Measurements from ENCODE around the gene CALN1. TPM values are rescaled to one million over a fixed set of nuclear protein-coding genes. Genes with fewer than 3 reads are reported as not detected.

The CALN1 gene
- total and polyA plus RNA-seq, 9 of the 15 experiments (the other 6 are each of a cell fraction or from before 2014, with no cell fraction given), result 1.4 to 7.5 (median 3.3) TPM

DNA sequence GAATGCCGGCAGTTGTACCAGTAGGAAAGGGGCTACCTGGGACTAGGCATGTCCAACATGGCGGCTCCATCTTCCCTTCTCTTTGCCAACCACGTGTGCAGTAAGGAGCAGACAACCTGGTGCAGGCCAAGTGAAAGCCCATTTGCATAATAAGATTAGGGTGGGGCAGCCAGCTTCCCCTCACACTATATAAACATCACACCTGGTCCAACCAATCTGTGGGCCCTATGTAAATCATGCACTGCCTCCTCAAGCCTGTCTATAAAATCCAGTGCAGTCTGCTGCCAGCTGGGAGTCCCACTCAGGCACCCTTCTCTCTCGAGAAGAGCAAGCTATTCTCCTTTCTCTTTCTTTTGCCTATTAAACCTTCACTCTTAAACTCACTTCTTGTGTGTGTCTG lies 429.3 kb downstream of the CALN1 start:
- CTCF ChIA-PET (ENCODE audit: low intra/inter-chr PET ratio), result no interaction called here
- H3K27me3 ChIP-seq (ENCODE audit: control insufficient read depth in 2 of 2, insufficient read depth in 2 of 2, low read length in 2 of 2), result peaks cover 3 to 12% of the 10 kb centered on the region in 2 experiments; a peak in 3 of 5 replicates
- ATAC-seq (no peak; the same call in 2 of the 3 replicates), DNase-seq (ENCODE audit: extremely low read depth in 1 of 4, low spot score in 3 of 4) (no peak), FAIRE-seq (no peak)
- H3K4me1 ChIP-seq (replicated peaks in 1 of 2; ENCODE audit: control insufficient read depth in 2 of 2, insufficient read depth in 2 of 2, low read length in 2 of 2), result no peaks in the 10 kb centered on the region
- H2AFZ ChIP-seq (ENCODE audit: low read depth, low read length), result no peak overlapping the region
- no TSS peak for BruUV-seq (replicated peaks)
- H3K79me2 ChIP-seq (ENCODE audit: control insufficient read depth, insufficient read depth, low read length), result no peaks in the 10 kb centered on the region
- no peak overlapping the region for H3K4me3 ChIP-seq
- POLR2A ChIA-PET, result no interaction called here
- no peaks in the 10 kb centered on the region; the same call in 1 of the 2 replicates for H4K20me1 ChIP-seq (replicated peaks; ENCODE audit: control insufficient read depth, insufficient read depth, low read length)
- H3K36me3 ChIP-seq (ENCODE audit: control insufficient read depth, insufficient read depth, low read length), result no peaks in the 10 kb centered on the region
- H3K9me1 ChIP-seq (ENCODE audit: control insufficient read depth, insufficient read depth, low read length), result no peaks in the 10 kb centered on the region
- TF ChIP-seq PPARD (CRISPR knock-in tag; IDR thresholded peaks at IDR 0.05) (no peak), MYBL2 (IDR thresholded peaks at IDR 0.05; ENCODE audit: low read depth) (no peak), MYBL2 (CRISPR knock-in tag; IDR thresholded peaks at IDR 0.05; ENCODE audit: borderline replicate concordance) (no peak), PTTG1 (tag; IDR thresholded peaks at IDR 0.05; ENCODE audit: low read depth) (no peak), TEAD1 (CRISPR knock-in tag; IDR thresholded peaks at IDR 0.05) (no peak), PTRF (tag; IDR thresholded peaks at IDR 0.05) (no peak), CHD4 (IDR thresholded peaks at IDR 0.05; ENCODE audit: insufficient read depth, insufficient replicate concordance, low read depth, low read length, poor library complexity, severe bottlenecking) (no peak), SNRNP70 (optimal IDR thresholded peaks at IDR 0.05; ENCODE audit: low read depth, low read length) (no peak), FOXA3 (CRISPR knock-in tag; conservative IDR thresholded peaks at IDR 0.05 in 1 of 2, IDR thresholded peaks at IDR 0.05 in 1 of 2) (no peak), SOX6 (IDR thresholded peaks at IDR 0.05) (no peak), PTBP1 (IDR thresholded peaks at IDR 0.05; ENCODE audit: low read depth, low read length) (no peak)
- TF ChIP-seq, protein P1, sequence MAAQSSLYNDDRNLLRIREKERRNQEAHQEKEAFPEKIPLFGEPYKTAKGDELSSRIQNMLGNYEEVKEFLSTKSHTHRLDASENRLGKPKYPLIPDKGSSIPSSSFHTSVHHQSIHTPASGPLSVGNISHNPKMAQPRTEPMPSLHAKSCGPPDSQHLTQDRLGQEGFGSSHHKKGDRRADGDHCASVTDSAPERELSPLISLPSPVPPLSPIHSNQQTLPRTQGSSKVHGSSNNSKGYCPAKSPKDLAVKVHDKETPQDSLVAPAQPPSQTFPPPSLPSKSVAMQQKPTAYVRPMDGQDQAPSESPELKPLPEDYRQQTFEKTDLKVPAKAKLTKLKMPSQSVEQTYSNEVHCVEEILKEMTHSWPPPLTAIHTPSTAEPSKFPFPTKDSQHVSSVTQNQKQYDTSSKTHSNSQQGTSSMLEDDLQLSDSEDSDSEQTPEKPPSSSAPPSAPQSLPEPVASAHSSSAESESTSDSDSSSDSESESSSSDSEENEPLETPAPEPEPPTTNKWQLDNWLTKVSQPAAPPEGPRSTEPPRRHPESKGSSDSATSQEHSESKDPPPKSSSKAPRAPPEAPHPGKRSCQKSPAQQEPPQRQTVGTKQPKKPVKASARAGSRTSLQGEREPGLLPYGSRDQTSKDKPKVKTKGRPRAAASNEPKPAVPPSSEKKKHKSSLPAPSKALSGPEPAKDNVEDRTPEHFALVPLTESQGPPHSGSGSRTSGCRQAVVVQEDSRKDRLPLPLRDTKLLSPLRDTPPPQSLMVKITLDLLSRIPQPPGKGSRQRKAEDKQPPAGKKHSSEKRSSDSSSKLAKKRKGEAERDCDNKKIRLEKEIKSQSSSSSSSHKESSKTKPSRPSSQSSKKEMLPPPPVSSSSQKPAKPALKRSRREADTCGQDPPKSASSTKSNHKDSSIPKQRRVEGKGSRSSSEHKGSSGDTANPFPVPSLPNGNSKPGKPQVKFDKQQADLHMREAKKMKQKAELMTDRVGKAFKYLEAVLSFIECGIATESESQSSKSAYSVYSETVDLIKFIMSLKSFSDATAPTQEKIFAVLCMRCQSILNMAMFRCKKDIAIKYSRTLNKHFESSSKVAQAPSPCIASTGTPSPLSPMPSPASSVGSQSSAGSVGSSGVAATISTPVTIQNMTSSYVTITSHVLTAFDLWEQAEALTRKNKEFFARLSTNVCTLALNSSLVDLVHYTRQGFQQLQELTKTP (IDR thresholded peaks at IDR 0.05; ENCODE audit: low read depth in 1 of 2, partially characterized antibody in 2 of 2), result no peak
- TF ChIP-seq, protein P2, sequence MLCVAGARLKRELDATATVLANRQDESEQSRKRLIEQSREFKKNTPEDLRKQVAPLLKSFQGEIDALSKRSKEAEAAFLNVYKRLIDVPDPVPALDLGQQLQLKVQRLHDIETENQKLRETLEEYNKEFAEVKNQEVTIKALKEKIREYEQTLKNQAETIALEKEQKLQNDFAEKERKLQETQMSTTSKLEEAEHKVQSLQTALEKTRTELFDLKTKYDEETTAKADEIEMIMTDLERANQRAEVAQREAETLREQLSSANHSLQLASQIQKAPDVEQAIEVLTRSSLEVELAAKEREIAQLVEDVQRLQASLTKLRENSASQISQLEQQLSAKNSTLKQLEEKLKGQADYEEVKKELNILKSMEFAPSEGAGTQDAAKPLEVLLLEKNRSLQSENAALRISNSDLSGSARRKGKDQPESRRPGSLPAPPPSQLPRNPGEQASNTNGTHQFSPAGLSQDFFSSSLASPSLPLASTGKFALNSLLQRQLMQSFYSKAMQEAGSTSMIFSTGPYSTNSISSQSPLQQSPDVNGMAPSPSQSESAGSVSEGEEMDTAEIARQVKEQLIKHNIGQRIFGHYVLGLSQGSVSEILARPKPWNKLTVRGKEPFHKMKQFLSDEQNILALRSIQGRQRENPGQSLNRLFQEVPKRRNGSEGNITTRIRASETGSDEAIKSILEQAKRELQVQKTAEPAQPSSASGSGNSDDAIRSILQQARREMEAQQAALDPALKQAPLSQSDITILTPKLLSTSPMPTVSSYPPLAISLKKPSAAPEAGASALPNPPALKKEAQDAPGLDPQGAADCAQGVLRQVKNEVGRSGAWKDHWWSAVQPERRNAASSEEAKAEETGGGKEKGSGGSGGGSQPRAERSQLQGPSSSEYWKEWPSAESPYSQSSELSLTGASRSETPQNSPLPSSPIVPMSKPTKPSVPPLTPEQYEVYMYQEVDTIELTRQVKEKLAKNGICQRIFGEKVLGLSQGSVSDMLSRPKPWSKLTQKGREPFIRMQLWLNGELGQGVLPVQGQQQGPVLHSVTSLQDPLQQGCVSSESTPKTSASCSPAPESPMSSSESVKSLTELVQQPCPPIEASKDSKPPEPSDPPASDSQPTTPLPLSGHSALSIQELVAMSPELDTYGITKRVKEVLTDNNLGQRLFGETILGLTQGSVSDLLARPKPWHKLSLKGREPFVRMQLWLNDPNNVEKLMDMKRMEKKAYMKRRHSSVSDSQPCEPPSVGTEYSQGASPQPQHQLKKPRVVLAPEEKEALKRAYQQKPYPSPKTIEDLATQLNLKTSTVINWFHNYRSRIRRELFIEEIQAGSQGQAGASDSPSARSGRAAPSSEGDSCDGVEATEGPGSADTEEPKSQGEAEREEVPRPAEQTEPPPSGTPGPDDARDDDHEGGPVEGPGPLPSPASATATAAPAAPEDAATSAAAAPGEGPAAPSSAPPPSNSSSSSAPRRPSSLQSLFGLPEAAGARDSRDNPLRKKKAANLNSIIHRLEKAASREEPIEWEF (CRISPR knock-in tag; IDR thresholded peaks at IDR 0.05), result no peak
- no peaks in the 10 kb centered on the region for H3K9me3 ChIP-seq (replicated peaks; ENCODE audit: control insufficient read depth, insufficient read depth, low read depth, low read length)
- H3K9ac ChIP-seq (ENCODE audit: insufficient read depth in 1 of 2, low read depth in 2 of 2, low read length in 2 of 2), result no peak overlapping the region
- intact Hi-C loops (cut with micrococcal nuclease) (no loop called here), in situ Hi-C loops (cut with MboI) (no loop called here)
- WGBS (ENCODE audit: insufficient coverage, low coverage, missing lambda C conversion rate), result 0% methylated on average over 3 of the region's 4 CpGs
- no peak overlapping the region for H3K27ac ChIP-seq (ENCODE audit: extremely low read depth, low read depth, low read length)
- H3K4me2 ChIP-seq (ENCODE audit: insufficient read depth, low read length), result no peak overlapping the region
